ENCODE data around the gene GPATCH2.
"Not testable (repeated sequence)": the region's sequence is repeated elsewhere in the genome, so short reads cannot be mapped to it uniquely, and the experiment has no call there.

GPATCH2 gene

GRCh38 chr1:217584286-217584811 is 46.5 kb downstream of the GPATCH2 start:
- FAIRE-seq; DNase-seq (ENCODE audit: low spot score): not testable (repeated sequence)

- no peak for DNase-seq (ENCODE audit: low spot score)
- FAIRE-seq: no peak
These were observed 53.6 kb downstream of the GPATCH2 start for GRCh38 chr1:217577336-217577735.

- DNase-seq (ENCODE audit: low spot score) (no peak), FAIRE-seq (no peak)
These were observed 56.5 kb downstream of the GPATCH2 start for GRCh38 chr1:217574265-217574949.

GRCh38 chr1:217569021-217569420 is 61.9 kb downstream of the GPATCH2 start:
- FAIRE-seq (no peak), DNase-seq (ENCODE audit: low spot score) (no peak)

- DNase-seq (ENCODE audit: low spot score) (no peak), FAIRE-seq (no peak)
These were observed 62.7 kb downstream of the GPATCH2 start for GRCh38 chr1:217568200-217568599.

GRCh38 chr1:217564833-217565232 is 66.1 kb downstream of the GPATCH2 start:
- DNase-seq (ENCODE audit: low spot score): no peak
- no peak for FAIRE-seq

GRCh38 chr1:217564207-217564606 is 66.7 kb downstream of the GPATCH2 start:
- FAIRE-seq (no peak), DNase-seq (ENCODE audit: low spot score) (no peak)

- DNase-seq (ENCODE audit: low spot score) (no peak), FAIRE-seq (no peak)
These were observed 67.7 kb downstream of the GPATCH2 start for GRCh38 chr1:217563179-217563578.

- peak; percentile 98 for FAIRE-seq
These were observed 68.5 kb downstream of the GPATCH2 start for GRCh38 chr1:217562229-217562878.

GRCh38 chr1:217561446-217561845 is 69.4 kb downstream of the GPATCH2 start:
- DNase-seq (ENCODE audit: low spot score) (no peak), FAIRE-seq (no peak)

More at GRCh38 chr1:217562229-217562878, 68.5 kb downstream of the GPATCH2 start:
- DNase-seq (ENCODE audit: low spot score): peak; percentile 81

- FAIRE-seq: peak; percentile 46
- DNase-seq (ENCODE audit: low spot score): no peak
These were observed 76.0 kb downstream of the GPATCH2 start for GRCh38 chr1:217554849-217555248.

- FAIRE-seq: no peak
- DNase-seq (ENCODE audit: low spot score): no peak
These were observed 76.9 kb downstream of the GPATCH2 start for GRCh38 chr1:217553949-217554509.

- DNase-seq (ENCODE audit: low spot score): no peak
- FAIRE-seq: no peak
These were observed 78.4 kb downstream of the GPATCH2 start for GRCh38 chr1:217552339-217552951.

GRCh38 chr1:217542837-217543236 is 88.1 kb downstream of the GPATCH2 start:
- DNase-seq (ENCODE audit: low spot score) (no peak), FAIRE-seq (no peak)

- FAIRE-seq: no peak
These were observed 88.6 kb downstream of the GPATCH2 start for GRCh38 chr1:217542136-217542777.

GRCh38 chr1:217540321-217540720 is 90.6 kb downstream of the GPATCH2 start:
- DNase-seq (ENCODE audit: low spot score) (no peak), FAIRE-seq (no peak)

More at GRCh38 chr1:217542136-217542777, 88.6 kb downstream of the GPATCH2 start:
- DNase-seq (ENCODE audit: low spot score): no peak

GRCh38 chr1:217539510-217539909 is 91.4 kb downstream of the GPATCH2 start:
- FAIRE-seq (no peak), DNase-seq (ENCODE audit: low spot score) (no peak)

GRCh38 chr1:217535601-217536377 is 95.1 kb downstream of the GPATCH2 start:
- FAIRE-seq (peak; percentile 22), DNase-seq (ENCODE audit: low spot score) (no peak)

- DNase-seq (ENCODE audit: low spot score): no peak
- FAIRE-seq: no peak
These were observed 96.3 kb downstream of the GPATCH2 start for GRCh38 chr1:217534566-217534965.

- no peak for FAIRE-seq
These were observed 102.6 kb downstream of the GPATCH2 start for GRCh38 chr1:217528271-217528670.

GRCh38 chr1:217527151-217527550 is 103.7 kb downstream of the GPATCH2 start:
- DNase-seq (ENCODE audit: low spot score): no peak
- no peak for FAIRE-seq

More at GRCh38 chr1:217528271-217528670, 102.6 kb downstream of the GPATCH2 start:
- DNase-seq (ENCODE audit: low spot score): no peak
